ENCODE results near the gene CSK.

CSK gene

GRCh38 chr15:74844319-74845207 lies 62.7 kb downstream of the CSK start:
- DNase-seq (ENCODE audit: low read depth): no peak
- no peak overlapping the region for H3K4me3 ChIP-seq (ENCODE audit: low read length)
- no peak for TF ChIP-seq CTCF (conservative IDR thresholded peaks at IDR 0.05; ENCODE audit: low read length)

GRCh38 chr15:74845208-74845568 lies 63.3 kb downstream of the CSK start:
- H3K4me3 ChIP-seq (ENCODE audit: low read length): no peak overlapping the region
- TF ChIP-seq CTCF (conservative IDR thresholded peaks at IDR 0.05; ENCODE audit: low read length): no peak
- no peak for DNase-seq (ENCODE audit: low read depth)

GRCh38 chr15:74845581-74845980 lies 63.7 kb downstream of the CSK start:
- H3K4me3 ChIP-seq (ENCODE audit: low read length): no peak overlapping the region
- no peak for TF ChIP-seq CTCF (conservative IDR thresholded peaks at IDR 0.05; ENCODE audit: low read length)
- no peak for DNase-seq (ENCODE audit: low read depth)

- no peak for TF ChIP-seq CTCF (conservative IDR thresholded peaks at IDR 0.05; ENCODE audit: low read length)
- DNase-seq (ENCODE audit: low read depth): no peak
- no peak overlapping the region for H3K4me3 ChIP-seq (ENCODE audit: low read length)
These were observed 65.6 kb downstream of the CSK start for GRCh38 chr15:74847432-74847831.

- TF ChIP-seq CTCF (conservative IDR thresholded peaks at IDR 0.05; ENCODE audit: low read length): no peak
- H3K4me3 ChIP-seq (ENCODE audit: low read length): no peak overlapping the region
- no peak for DNase-seq (ENCODE audit: low read depth)
These were observed 68.5 kb downstream of the CSK start for GRCh38 chr15:74850393-74850792.

- no peak for TF ChIP-seq CTCF (conservative IDR thresholded peaks at IDR 0.05; ENCODE audit: low read length)
- no peak for DNase-seq (ENCODE audit: low read depth)
- no peak overlapping the region for H3K4me3 ChIP-seq (ENCODE audit: low read length)
These were observed 70.1 kb downstream of the CSK start for GRCh38 chr15:74851960-74852359.

Measured in AG10803 (cell line).